H1 (cell line): ENCODE results near the gene NEO1.

Source experiments
- BRCA1 ChIP-seq: IDR thresholded peaks from 2 replicates; pipeline ENCODE4 v1.6.1; 2012; ENCODE audit warnings: low read depth, low read length, improper control_type of control experiment
- JUN ChIP-seq: IDR thresholded peaks from 2 replicates; pipeline ENCODE4 v1.6.1; 2011; ENCODE audit warnings: low read depth, mild to moderate bottlenecking, improper control_type of control experiment, low read length
- JUND ChIP-seq: IDR thresholded peaks from 2 replicates; pipeline ENCODE4 v1.6.1; 2011; ENCODE audit warnings: mild to moderate bottlenecking, improper control_type of control experiment, low read length
- NRF1 ChIP-seq: IDR thresholded peaks from 2 replicates; pipeline ENCODE4 v1.6.1; 2011; ENCODE audit warnings: mild to moderate bottlenecking, low read depth, low read length, improper control_type of control experiment
- POLR2AphosphoS5 ChIP-seq: IDR thresholded peaks from 2 replicates; pipeline ENCODE4 v1.6.1; 2011; ENCODE audit warnings: low read depth, low read length
- RXRA ChIP-seq: IDR thresholded peaks from 2 replicates; pipeline ENCODE4 v1.6.1; 2011; ENCODE audit warnings: low read depth, mild to moderate bottlenecking, low read length, moderate library complexity; ENCODE audit not compliant: insufficient read depth
- TCF12 ChIP-seq: IDR thresholded peaks from 2 replicates; pipeline ENCODE4 v1.6.1; 2011; ENCODE audit warnings: low read depth, mild to moderate bottlenecking, low read length
- ZNF274 ChIP-seq: IDR thresholded peaks from 2 replicates; pipeline ENCODE4 v1.7.0; 2012; ENCODE audit warnings: low read length, borderline replicate concordance; ENCODE audit errors: extremely low read depth
- TF ChIP-seq, protein P1 (sequence below), 3 experiments: IDR thresholded peaks; 1 replicate in 2 of 3; 2 replicates in 1 of 3; pipeline versions ENCODE4 v1.5.1 to v1.6.1; 2011; ENCODE audit warnings: low read length in 3 of 3, mild to moderate bottlenecking in 3 of 3, inconsistent platforms in 2 of 3, low read depth in 1 of 3, moderate library complexity in 1 of 3; ENCODE audit not compliant: insufficient read depth in 1 of 3; ENCODE audit errors: control extremely low read depth in 1 of 3

- TF ChIP-seq JUN (no peak), POLR2AphosphoS5 (no peak), JUND (no peak), ZNF274 (no peak), RXRA (no peak), BRCA1 (no peak), TCF12 (no peak), NRF1 (no peak)
- TF ChIP-seq, protein P1, sequence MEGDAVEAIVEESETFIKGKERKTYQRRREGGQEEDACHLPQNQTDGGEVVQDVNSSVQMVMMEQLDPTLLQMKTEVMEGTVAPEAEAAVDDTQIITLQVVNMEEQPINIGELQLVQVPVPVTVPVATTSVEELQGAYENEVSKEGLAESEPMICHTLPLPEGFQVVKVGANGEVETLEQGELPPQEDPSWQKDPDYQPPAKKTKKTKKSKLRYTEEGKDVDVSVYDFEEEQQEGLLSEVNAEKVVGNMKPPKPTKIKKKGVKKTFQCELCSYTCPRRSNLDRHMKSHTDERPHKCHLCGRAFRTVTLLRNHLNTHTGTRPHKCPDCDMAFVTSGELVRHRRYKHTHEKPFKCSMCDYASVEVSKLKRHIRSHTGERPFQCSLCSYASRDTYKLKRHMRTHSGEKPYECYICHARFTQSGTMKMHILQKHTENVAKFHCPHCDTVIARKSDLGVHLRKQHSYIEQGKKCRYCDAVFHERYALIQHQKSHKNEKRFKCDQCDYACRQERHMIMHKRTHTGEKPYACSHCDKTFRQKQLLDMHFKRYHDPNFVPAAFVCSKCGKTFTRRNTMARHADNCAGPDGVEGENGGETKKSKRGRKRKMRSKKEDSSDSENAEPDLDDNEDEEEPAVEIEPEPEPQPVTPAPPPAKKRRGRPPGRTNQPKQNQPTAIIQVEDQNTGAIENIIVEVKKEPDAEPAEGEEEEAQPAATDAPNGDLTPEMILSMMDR (IDR thresholded peaks at IDR 0.05; ENCODE audit: control extremely low read depth in 1 of 3, insufficient read depth in 1 of 3, low read depth in 1 of 3, low read length in 3 of 3) = no peak
Measured at GRCh38 chr15:73031648-73032047, 20.6 kb upstream of the NEO1 start.
